ENCODE results near the gene CCKAR. TPM values are rescaled to one million over a fixed set of nuclear protein-coding genes. Genes with fewer than 3 reads are reported as not detected.

Gene CCKAR
- total RNA-seq, 2 experiments from 2014 or later = not detected

DNA sequence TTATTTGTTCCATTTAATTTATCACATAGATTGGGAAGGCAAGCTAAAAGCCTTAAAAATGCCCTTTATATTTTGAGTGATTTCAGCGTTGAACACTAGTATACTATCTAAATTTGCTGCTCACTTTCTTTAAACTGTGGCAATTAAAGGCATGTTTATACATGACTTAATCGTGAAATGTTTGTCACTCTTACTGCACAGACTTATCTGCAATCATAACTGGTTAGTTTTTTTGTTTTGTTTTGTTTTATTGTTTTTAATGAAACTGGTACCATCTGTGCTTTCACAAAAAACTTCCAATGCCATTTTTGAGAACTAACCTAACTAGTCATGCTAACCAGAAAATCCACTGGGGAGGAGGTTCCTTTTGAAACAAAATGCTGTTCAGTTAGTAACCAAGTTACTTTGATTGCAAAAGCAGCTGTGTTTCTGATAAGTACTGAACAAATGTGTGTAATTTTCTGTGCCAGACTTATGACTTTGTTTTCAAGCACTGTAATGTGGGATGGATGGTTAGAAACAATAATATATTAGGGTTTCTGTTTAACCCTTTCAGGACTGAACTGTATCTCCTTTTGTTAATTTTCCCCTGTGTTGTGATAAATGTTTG, 56.1 kb downstream of the CCKAR start:
- H3K4me1 Mint-ChIP-seq = no peaks in the 10 kb centered on the region
- no peak overlapping the region for H3K27ac Mint-ChIP-seq
- ATAC-seq (no peak), DNase-seq (no peak)
- no peak overlapping the region for H3K4me3 Mint-ChIP-seq
- H3K36me3 Mint-ChIP-seq = peaks cover 29% of the 10 kb centered on the region
- no peaks in the 10 kb centered on the region for H3K27me3 Mint-ChIP-seq
- CTCF ChIA-PET = interaction anchor here (1.2 to 1.4 kb wide), 2 partner anchors 104 to 592 kb away, joined by 3 read pairs; no protein-coding TSS in a partner anchor
- no peaks in the 10 kb centered on the region for H3K9me3 Mint-ChIP-seq (ENCODE audit: low read depth)

DNA sequence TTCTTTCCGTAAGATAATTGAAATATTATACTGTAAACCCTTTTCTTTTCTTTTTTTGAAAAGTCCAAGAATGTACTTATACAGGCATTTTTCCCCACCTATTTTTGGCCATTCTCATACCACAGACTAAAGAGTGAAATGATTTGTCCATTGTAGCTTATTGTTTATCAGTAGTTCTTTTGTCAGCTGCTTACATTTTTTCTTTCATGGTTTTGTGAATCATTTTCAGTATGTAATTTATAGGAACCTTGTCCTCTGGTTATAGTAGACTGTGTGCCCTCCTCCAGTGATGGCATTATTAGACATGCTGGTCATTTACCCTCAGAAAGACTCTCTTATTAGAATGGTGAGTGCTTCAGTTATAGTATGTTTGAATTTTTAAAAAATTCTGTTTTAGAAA, 56.7 kb downstream of the CCKAR start:
- Mint-ChIP-seq H3K27ac (no peak overlapping the region), H3K4me1 (no peaks in the 10 kb centered on the region), H3K36me3 (peaks cover 29% of the 10 kb centered on the region), H3K9me3 (ENCODE audit: low read depth) (no peaks in the 10 kb centered on the region), H3K4me3 (no peak overlapping the region), H3K27me3 (no peaks in the 10 kb centered on the region)
- DNase-seq (no peak), ATAC-seq (no peak)
- CTCF ChIA-PET = interaction anchor here (1.2 to 1.4 kb wide), 2 partner anchors 103 to 591 kb away, joined by 3 read pairs; no protein-coding TSS in a partner anchor

DNA sequence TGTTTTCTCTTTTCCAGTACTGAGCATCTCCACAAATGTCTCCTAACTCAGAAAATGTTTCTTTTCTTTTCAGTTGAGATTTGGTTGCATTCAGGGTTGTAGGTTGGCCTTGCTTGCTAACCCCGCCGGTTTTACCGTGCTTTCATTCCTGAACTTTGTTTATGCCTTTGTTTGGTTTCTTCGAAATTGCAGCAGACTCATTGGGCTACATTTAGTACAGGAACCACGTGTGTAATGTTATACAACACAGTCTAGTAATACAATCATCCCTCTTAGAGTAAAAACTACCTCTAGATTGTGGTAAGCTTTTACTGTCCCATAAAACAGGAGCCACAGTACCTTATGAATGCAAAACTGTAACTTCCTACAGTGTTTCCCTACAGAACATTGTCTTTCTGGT, 57.9 kb downstream of the CCKAR start:
- Mint-ChIP-seq H3K27me3 (no peaks in the 10 kb centered on the region), H3K4me3 (no peak overlapping the region), H3K27ac (no peak overlapping the region), H3K4me1 (peaks cover 2% of the 10 kb centered on the region), H3K9me3 (ENCODE audit: low read depth) (no peaks in the 10 kb centered on the region), H3K36me3 (peaks cover 31% of the 10 kb centered on the region)
- DNase-seq (no peak), ATAC-seq (no peak)
- CTCF ChIA-PET = no interaction called here

DNA sequence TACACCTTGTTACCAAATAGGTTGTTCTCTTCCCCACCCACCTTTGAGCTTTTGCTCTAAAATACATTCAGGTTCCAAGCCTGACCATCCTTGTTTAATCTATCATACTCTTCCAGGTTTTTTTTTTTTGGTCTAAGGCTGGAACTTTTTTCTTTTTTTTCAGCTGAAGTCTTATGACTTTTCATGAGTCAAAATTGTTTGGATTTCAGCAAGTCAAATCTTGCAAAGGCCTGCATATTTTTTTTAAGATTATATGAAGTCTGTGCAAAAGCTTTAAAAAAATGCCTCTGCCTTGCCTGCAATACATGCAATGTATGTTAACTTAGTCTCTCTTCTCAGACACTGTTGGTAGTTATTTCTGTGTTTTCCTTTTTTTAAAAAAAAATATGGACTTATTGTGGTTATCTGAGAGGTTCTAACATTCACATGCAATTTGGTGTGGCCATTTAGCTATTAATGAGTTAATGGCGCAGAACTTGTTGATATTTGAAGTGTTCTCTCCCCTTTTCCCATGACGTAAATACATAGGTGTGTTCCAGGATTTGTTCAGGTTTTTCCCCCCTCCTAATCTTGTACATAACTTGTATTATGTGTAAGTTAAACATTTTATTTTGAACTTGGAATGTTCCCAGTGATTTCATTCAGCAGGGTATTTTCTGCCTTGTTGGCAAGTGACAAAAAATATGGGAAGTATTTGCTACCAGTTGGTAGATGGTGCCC, 58.7 kb downstream of the CCKAR start:
- Mint-ChIP-seq H3K4me1 (peaks cover 5% of the 10 kb centered on the region), H3K9me3 (ENCODE audit: low read depth) (no peaks in the 10 kb centered on the region), H3K4me3 (no peak overlapping the region), H3K27me3 (no peaks in the 10 kb centered on the region), H3K36me3 (peaks cover 31% of the 10 kb centered on the region), H3K27ac (no peak overlapping the region)
- CTCF ChIA-PET = no interaction called here
- DNase-seq (no peak), ATAC-seq (no peak)

Other genes with a start within 250 kb of the CCKAR start
- 100 to 1,000 TPM in 1 of 2 experiments, 10 to 100 TPM in 1; 73.3 to 163 TPM for gene RBPJ, start 169.5 kb downstream of the CCKAR start, total RNA-seq
- gene TBC1D19, start 93.6 kb upstream of the CCKAR start, total RNA-seq = 1 to 10 TPM; 4.3 to 8.0 TPM